Dedifferentiated amniotic fluid mesenchymal stem cell (primary cell): ENCODE results near the gene FBXO7.

ENCODE experiments used
- DNase-seq: peaks from one replicate; pipeline ENCODE4 v3.0.0-alpha.2; 2016; ENCODE audit errors: extremely low spot score

Gene FBXO7

GRCh38 chr22:32489377-32489776 lies 14.8 kb downstream of the FBXO7 start:
- no peak for DNase-seq

- no peak for DNase-seq
Measured at GRCh38 chr22:32490279-32490678, 15.7 kb downstream of the FBXO7 start.

GRCh38 chr22:32492111-32492510 lies 17.5 kb downstream of the FBXO7 start:
- no peak for DNase-seq

- DNase-seq, result no peak
Measured at GRCh38 chr22:32493551-32493950, 18.9 kb downstream of the FBXO7 start.

DNA sequence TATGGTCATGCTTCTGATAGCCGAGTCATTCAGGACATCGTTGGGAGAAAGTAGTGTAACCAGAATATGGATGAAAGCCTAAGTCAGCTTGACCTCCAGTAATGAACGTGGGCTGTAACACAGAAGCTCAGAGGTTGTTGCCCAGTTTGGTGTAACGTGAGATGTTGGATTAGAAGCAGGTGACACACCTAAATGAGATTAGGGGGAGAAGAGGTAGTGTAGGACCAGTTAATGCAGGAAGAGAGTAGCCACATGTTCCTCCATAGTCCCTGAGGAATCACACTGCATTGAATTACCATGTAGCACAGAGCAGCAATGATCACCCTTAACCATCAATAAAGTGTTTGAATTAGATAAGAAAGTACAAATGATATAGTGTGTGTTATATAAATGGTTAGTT lies 20.4 kb downstream of the FBXO7 start:
- no peak for DNase-seq

- no peak for DNase-seq
Measured at GRCh38 chr22:32499666-32500065, 25.1 kb downstream of the FBXO7 start.

GRCh38 chr22:32501836-32502752 lies 27.5 kb downstream of the FBXO7 start:
- DNase-seq, result no peak

DNA sequence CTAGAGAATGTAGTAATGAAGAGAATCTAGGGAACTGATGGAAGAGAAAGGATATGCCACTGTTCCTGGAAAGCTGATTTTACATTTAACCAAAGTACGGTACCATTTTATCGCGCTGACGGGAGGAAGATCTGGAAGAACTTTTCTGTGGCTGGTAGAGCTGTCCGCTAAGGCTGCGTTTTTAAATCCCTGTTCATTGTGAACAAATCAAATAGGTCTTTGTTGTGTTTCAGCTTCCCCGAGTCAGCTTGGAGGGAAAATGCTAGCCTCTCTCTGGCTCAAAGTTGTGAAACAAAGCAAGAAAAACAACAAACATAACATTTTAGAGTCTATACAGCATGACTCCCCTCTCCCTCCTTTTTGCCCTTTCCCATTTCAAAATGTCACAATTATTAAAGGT lies 34.4 kb downstream of the FBXO7 start:
- DNase-seq, result no peak

- no peak for DNase-seq
Measured at GRCh38 chr22:32511274-32511673, 36.7 kb downstream of the FBXO7 start.

DNA sequence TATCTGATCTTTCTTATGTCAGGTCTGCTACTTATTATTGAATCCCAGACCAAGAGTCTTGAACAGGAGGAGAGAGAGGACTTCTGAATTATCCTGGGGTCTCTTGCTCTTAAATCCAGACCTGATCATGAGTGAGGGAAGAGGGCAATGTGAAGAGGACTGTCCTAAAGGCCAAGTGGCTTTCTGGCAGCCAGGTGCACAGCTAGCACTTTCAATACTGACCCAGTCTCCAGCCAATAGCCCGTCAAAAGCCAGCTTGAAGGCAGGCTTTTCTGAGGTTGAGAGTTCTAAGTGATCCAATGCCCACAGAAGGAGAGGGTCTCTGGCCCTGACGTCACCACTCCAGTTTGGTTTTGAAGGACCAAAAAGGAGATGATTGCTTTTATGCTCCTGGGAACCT lies 37.2 kb downstream of the FBXO7 start:
- DNase-seq, result no peak

- DNase-seq, result no peak
Measured at GRCh38 chr22:32512267-32512982, 37.8 kb downstream of the FBXO7 start.

DNA sequence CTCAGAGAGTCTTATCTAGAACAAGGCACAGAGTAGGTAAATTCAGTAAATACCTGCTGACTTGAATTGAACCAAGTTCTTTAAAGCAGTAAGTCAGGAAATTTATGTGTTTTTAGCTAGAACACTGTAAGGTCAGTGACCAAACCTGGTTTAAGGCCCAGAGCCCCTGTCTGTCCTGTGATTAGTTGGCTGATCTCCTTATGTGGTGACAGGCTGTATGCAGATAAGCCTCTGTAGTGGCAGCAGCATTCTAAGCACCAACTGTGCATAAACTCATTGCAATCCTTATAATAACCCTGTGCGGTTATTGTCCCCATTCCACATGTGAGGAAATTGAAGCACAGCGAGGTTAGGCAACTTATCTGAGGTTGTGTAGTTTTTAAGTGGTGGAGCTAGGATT lies 40.5 kb downstream of the FBXO7 start:
- DNase-seq, result no peak

DNA sequence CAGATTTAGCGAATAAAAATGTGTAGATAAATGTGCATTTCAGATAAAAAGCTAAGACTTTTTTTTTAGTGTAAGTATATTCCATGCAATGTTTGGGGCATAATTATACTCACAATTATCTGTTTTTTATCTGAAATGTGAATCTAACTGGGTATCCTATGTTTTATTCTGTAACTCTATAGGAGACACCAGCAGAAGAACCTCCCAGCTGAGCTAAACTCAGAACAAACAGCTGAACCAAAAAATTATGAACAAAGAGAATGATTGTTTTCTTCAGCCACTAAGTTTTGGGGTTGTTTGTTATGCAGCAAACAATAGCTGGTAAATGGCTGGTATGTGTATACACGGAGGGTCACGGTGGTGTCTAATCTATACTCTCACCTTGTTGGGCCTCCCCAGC lies 42.9 kb downstream of the FBXO7 start:
- DNase-seq, result no peak

GRCh38 chr22:32517921-32518320 lies 43.3 kb downstream of the FBXO7 start:
- DNase-seq, result no peak

DNA sequence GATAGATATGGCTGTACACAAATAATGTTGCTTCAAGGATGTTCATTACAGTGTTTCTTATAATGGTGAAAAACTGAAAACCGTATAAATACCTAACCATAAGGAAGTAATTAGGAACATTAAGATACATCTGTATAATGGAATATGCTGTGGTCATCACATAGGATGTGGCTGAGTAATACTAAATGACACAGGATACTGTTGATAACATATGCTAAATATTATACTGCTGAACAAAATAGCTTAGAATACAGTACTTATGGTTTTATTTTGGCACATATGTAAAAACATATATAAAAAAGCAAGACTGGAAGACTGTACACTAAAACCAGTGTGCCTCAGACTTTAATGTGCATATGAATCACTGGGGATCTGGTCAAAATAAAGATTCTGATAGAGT lies 43.8 kb downstream of the FBXO7 start:
- DNase-seq, result no peak

GRCh38 chr22:32518848-32519247 lies 44.2 kb downstream of the FBXO7 start:
- no peak for DNase-seq

DNA sequence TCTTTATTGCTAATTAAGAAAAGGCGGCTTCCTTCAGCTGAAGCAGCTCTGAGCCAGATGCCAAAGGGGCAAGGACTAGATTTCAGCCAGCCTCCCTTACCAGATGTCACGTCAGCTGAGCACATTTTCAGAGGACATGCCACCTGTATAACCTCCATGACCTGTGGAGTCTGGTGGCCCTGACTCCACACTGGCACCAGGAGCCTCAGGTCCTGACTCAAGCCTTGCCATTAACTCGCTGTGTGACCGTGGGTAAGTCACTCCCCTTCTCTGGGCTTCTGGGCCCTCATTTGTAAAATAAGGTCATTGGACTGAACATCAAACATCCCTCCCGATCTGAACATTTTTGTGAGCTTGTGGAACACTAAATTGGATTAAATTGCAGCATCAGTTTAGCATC lies 46.0 kb downstream of the FBXO7 start:
- DNase-seq, result no peak

- no peak for DNase-seq
Measured at GRCh38 chr22:32522237-32522636, 47.6 kb downstream of the FBXO7 start.

- no peak for DNase-seq
Measured at GRCh38 chr22:32527756-32528155, 53.1 kb downstream of the FBXO7 start.

GRCh38 chr22:32528316-32528715 lies 53.7 kb downstream of the FBXO7 start:
- DNase-seq, result no peak

- DNase-seq, result peak; percentile 83
Measured at GRCh38 chr22:32528984-32529982, 54.7 kb downstream of the FBXO7 start.

DNA sequence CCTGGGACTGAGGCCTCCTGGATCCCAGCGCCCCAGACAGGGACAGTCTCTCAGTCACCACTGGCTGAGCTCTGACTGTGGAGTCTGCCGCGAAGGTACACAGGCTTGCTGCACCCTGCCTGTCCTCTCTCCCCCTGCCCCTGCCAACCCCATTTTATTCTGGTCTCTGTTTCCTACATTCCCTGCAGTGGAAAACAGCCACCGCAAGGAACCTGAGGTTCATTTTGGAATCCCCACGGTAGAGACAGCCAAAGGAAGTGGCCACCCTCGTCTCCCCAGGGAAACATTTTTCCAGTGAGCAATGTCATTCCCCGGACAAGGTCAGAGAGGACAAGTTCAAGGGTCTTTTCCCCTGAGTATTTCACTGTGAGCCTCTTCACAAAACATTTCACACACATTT lies 56.6 kb downstream of the FBXO7 start:
- DNase-seq, result no peak
